BE2C (cell line): ENCODE data around the gene PRMT2. TPM values are rescaled to one million over a fixed set of nuclear protein-coding genes. Genes with fewer than 3 reads are reported as not detected.
A peak's percentile ranks its signal among the peaks of the same experiment; 100 is the strongest.

Source experiments
- DNase-seq: peaks from one replicate; pipeline ENCODE4 v3.0.0-alpha.2; 2020
- H3K27me3 ChIP-seq: fragments of 250-450 bp; sonication (Bioruptor Pico); 2 replicates; pipeline ENCODE4 v1.5.1; 2020; ENCODE audit warnings: mild to moderate bottlenecking
- H3K36me3 ChIP-seq: fragments of 250-450 bp; sonication (Bioruptor Pico); 2 replicates; pipeline ENCODE4 v1.5.1; 2020; ENCODE audit warnings: mild to moderate bottlenecking
- H3K4me1 ChIP-seq: fragments of 250-450 bp; sonication (Bioruptor Pico); 2 replicates; pipeline ENCODE4 v1.5.1; 2020
- H3K4me3 ChIP-seq: 2 replicates; pipeline ENCODE4 v1.5.1; 2011; ENCODE audit warnings: low read depth, low read length
- H3K9me3 ChIP-seq: fragments of 250-450 bp; sonication (Bioruptor Pico); 2 replicates; pipeline ENCODE4 v1.5.1; 2020
- CTCF ChIP-seq: IDR thresholded peaks from 2 replicates; pipeline ENCODE4 v1.5.1; 2012; ENCODE audit warnings: mild to moderate bottlenecking, low read depth, low read length
- polyA plus RNA-seq: library from polyadenylated mRNA; unstranded; fragments of >200 nt; gene quantifications from one replicate; pipeline ENCODE4 v1.2.1, GENCODE V29; 2012; ENCODE audit warnings: low read depth, missing spikeins; ENCODE audit not compliant: insufficient read length, insufficient read depth

PRMT2 gene
- polyA plus RNA-seq, result 84.8 TPM

GRCh38 chr21:46635324-46636180 lies at the start of gene PRMT2:
Gene PRMT2 (plus strand): TSS chr21:46635674. CDS start chr21:46636952, 1,278 bp downstream.
- Histone ChIP-seq H3K27me3 (no peaks in the 10 kb centered on the region), H3K4me1 (no peaks in the 10 kb centered on the region), H3K9me3 (no peaks in the 10 kb centered on the region), H3K36me3 (0 out of 2 replicates have a peak, but pooled peaks cover 3% of the 10 kb centered on the region), H3K4me3 (peak within 1 kb of the TSS; percentile 95)
- TF ChIP-seq CTCF, result no peak
- DNase-seq, result peak; percentile 98

- no peak for DNase-seq
- no peak overlapping the region for H3K4me3 ChIP-seq
- H3K9me3 ChIP-seq, result no peaks in the 10 kb centered on the region; the same call in none of the 2 replicates
- H3K36me3 ChIP-seq, result no peaks in the 10 kb centered on the region
- H3K4me1 ChIP-seq, result peaks cover 8% of the 10 kb centered on the region
- no peak for TF ChIP-seq CTCF
- H3K27me3 ChIP-seq, result no peaks in the 10 kb centered on the region
These were observed 41.2 kb upstream of the PRMT2 start for GRCh38 chr21:46594276-46594675.

DNA sequence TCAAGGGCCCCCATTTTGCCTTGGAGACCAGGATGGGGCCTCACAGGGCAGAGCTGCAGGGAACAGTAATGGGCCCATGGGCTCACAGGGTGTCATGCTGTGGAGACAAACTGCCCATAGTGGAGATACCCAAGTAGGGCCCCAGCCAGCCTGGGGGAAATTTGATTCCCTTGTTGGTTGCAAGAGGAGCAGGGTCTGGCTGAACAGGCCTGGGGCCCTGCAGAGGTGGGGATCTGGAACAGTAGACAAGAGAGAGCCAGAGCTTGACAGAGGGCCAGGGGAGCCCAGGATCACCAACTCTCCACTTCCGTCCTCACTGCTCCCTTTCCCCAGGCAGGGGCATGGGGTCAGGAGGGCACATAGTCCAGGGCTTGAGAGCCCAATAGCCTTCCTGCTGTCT lies 39.3 kb upstream of the PRMT2 start:
- Histone ChIP-seq H3K9me3 (no peaks in the 10 kb centered on the region; the same call in none of the 2 replicates), H3K4me3 (no peak overlapping the region), H3K27me3 (no peaks in the 10 kb centered on the region), H3K36me3 (no peaks in the 10 kb centered on the region), H3K4me1 (peaks cover 9% of the 10 kb centered on the region)
- no peak for TF ChIP-seq CTCF
- no peak for DNase-seq

DNA sequence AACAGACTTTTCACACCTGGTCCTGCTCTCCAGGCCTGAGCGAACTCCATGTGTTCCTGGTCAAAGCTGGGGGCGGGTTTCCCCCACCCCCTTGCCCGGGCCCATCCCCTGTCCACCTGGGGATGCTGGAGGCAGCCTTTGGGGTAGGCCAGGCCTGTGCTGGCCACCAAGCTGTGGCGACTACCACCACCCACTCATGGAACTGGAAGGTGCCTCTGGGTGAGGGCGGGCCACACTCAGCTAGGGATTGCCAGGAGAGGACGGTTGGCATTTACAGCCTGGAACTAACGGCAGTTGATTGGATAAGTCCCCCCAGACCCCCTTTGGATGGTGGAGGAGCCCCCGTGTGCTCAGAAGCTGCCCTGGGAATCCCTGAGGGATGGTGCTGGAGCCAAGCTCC lies 38.4 kb upstream of the PRMT2 start:
- peaks cover 9% of the 10 kb centered on the region for H3K4me1 ChIP-seq
- no peaks in the 10 kb centered on the region for H3K36me3 ChIP-seq
- DNase-seq, result no peak
- H3K4me3 ChIP-seq, result no peak overlapping the region
- no peak for TF ChIP-seq CTCF
- H3K27me3 ChIP-seq, result no peaks in the 10 kb centered on the region
- no peaks in the 10 kb centered on the region; the same call in none of the 2 replicates for H3K9me3 ChIP-seq

- H3K4me1 ChIP-seq, result peaks cover 12% of the 10 kb centered on the region
- no peaks in the 10 kb centered on the region for H3K36me3 ChIP-seq
- no peaks in the 10 kb centered on the region for H3K27me3 ChIP-seq
- no peak for TF ChIP-seq CTCF
- H3K4me3 ChIP-seq, result no peak overlapping the region
- H3K9me3 ChIP-seq, result no peaks in the 10 kb centered on the region; the same call in 1 of the 2 replicates
- no peak for DNase-seq
These were observed 37.6 kb upstream of the PRMT2 start for GRCh38 chr21:46597896-46598343.
